Upper lobe of left lung (tissue), 6 donors: Measurements from ENCODE around the gene WBP1L. TPM values are rescaled to one million over a fixed set of nuclear protein-coding genes. Genes with fewer than 3 reads are reported as not detected.
A peak's percentile ranks its signal among the peaks of the same experiment; 100 is the strongest.

Experiments used
- ATAC-seq, 2 donors: fragments of 200-7000 bp; cut with Tn5 transposase; one replicate each; pipeline ENCODE4 v1.9.1; 2022; ENCODE audit warnings: mild to moderate bottlenecking in 2 of 2, moderate library complexity in 2 of 2; ENCODE audit not compliant: low FRiP score in 2 of 2
- DNase-seq, 2 donors: peaks; one replicate each; pipeline ENCODE4 v3.0.0-alpha.2; 2019 to 2020
- H3K27ac ChIP-seq, 4 donors: fragments of 200-600 bp; sonication (generic); one replicate each; pipeline ENCODE4 v1.5.1; 2016 to 2019
- H3K27me3 ChIP-seq, 4 donors: fragments of 200-600 bp; sonication (generic); one replicate each; pipeline ENCODE4 v1.5.1; 2017 to 2019
- H3K36me3 ChIP-seq, 4 donors: fragments of 200-600 bp; sonication (generic); one replicate each; pipeline ENCODE4 v1.5.1; 2016 to 2019
- H3K4me1 ChIP-seq, 4 donors: fragments of 200-600 bp; sonication (generic); one replicate each; pipeline ENCODE4 v1.5.1; 2018 to 2019
- H3K4me3 ChIP-seq, 4 donors: fragments of 200-600 bp; sonication (generic); one replicate each; pipeline ENCODE4 v1.5.1; 2017 to 2019; ENCODE audit warnings: mild to moderate bottlenecking in 2 of 4, moderate library complexity in 1 of 4
- H3K9me3 ChIP-seq, 4 donors: fragments of 200-600 bp; sonication (generic); one replicate each; pipeline ENCODE4 v1.5.1; 2018 to 2019
- CTCF ChIP-seq, 6 experiments: fragments of 450-650 bp in 4 of 6; fragments of 200-600 bp in 2 of 6; sonication (generic) in 2 of 6; IDR thresholded peaks; one replicate each; pipeline ENCODE4 v1.5.1; 2016 to 2019; ENCODE audit warnings: antibody characterized with exemption in 6 of 6
- EP300 ChIP-seq, 4 donors: sonication (generic); formaldehyde crosslinking; IDR thresholded peaks; one replicate each; pipeline ENCODE4 v1.5.1; 2017; ENCODE audit warnings: antibody characterized with exemption in 4 of 4, control low read depth in 2 of 4
- POLR2A ChIP-seq, 4 donors: fragments of 450-650 bp; IDR thresholded peaks; one replicate each; pipeline ENCODE4 v1.5.1; 2016 to 2017; ENCODE audit warnings: antibody characterized with exemption in 4 of 4, mild to moderate bottlenecking in 2 of 4
- POLR2AphosphoS5 ChIP-seq, 2 donors: sonication (generic); formaldehyde crosslinking; IDR thresholded peaks; one replicate each; pipeline ENCODE4 v1.5.1; 2017; ENCODE audit warnings: antibody characterized with exemption in 2 of 2
- WGBS, 2 donors: methylation state at CpG; one replicate each; pipeline ENCODE4 v1.1.5; 2017 to 2018; 5-methylcytosine and 5-hydroxymethylcytosine counted together
- total RNA-seq, 6 donors: library from RNA; depleted of rRNA in 4 of 6; stranded (reverse); fragments of >200 nt in 4 of 6; gene quantifications; one replicate each; pipeline versions ENCODE4 v1.1.0 to v1.2.1, GENCODE V29; 2016 to 2021
- donor health status: DM: no; HTN: no; CAD: no; lungs with moderate emphysema.
- donor health status: DM: no; HTN: yes; CAD: no; lungs with severe emphysema.

WBP1L gene
- total RNA-seq, 6 donors from 2014 or later = 41.7 to 76.6 (median 54.7) TPM

GRCh38 chr10:102782673-102783551 is 39.2 kb downstream of the WBP1L start:
- Histone ChIP-seq H3K4me3 (no peak overlapping the region), H3K27ac (peak overlapping the region; percentile 78 to 89 (median 86)), H3K27me3 (no peaks in the 10 kb centered on the region), H3K4me1 (peaks cover 71 to 92% (median 78%) of the 10 kb centered on the region in 4 donors), H3K9me3 (no peaks in the 10 kb centered on the region), H3K36me3 (no peaks in the 10 kb centered on the region)
- WGBS, 2 donors = 26 to 34% methylated on average over 17 to 18 of the region's 18 CpGs
- peak in 1 of 2 donors; percentile 87 for DNase-seq
- TF ChIP-seq EP300 (IDR thresholded peaks at IDR 0.05) (peak; percentile 91 to 95 (median 93)), POLR2A (IDR thresholded peaks at IDR 0.05) (no peak), POLR2AphosphoS5 (IDR thresholded peaks at IDR 0.05) (peak; percentile 54 to 96)
- ATAC-seq = peak; percentile 76 to 83

GRCh38 chr10:102783568-102783967 is 39.8 kb downstream of the WBP1L start:
- no peak overlapping the region for H3K4me3 ChIP-seq
- peak overlapping the region; percentile 78 to 89 (median 86) for H3K27ac ChIP-seq
- peaks cover 67 to 87% (median 73%) of the 10 kb centered on the region in 4 donors for H3K4me1 ChIP-seq
- ATAC-seq = peak in 1 of 2 donors; percentile 6
- 18 to 38% methylated on average over 1 of the region's 1 CpG for WGBS, 2 donors
- no peaks in the 10 kb centered on the region for H3K36me3 ChIP-seq
- H3K27me3 ChIP-seq = no peaks in the 10 kb centered on the region
- no peaks in the 10 kb centered on the region for H3K9me3 ChIP-seq
- DNase-seq = no peak
- TF ChIP-seq EP300 (IDR thresholded peaks at IDR 0.05) (no peak), POLR2AphosphoS5 (IDR thresholded peaks at IDR 0.05) (no peak), POLR2A (IDR thresholded peaks at IDR 0.05) (no peak), CTCF (IDR thresholded peaks at IDR 0.05) (no peak)

- H3K36me3 ChIP-seq = peaks cover 0 to 3% (median 0%) of the 10 kb centered on the region in 4 donors
- peak in 1 of 2 donors; percentile 53 for ATAC-seq
- H3K27me3 ChIP-seq = no peaks in the 10 kb centered on the region
- peak overlapping the region; percentile 65 to 89 (median 78) for H3K27ac ChIP-seq
- H3K4me3 ChIP-seq = no peak overlapping the region
- no peaks in the 10 kb centered on the region for H3K9me3 ChIP-seq
- DNase-seq = peak in 1 of 2 donors; percentile 51
- H3K4me1 ChIP-seq = peaks cover 50 to 64% (median 56%) of the 10 kb centered on the region in 4 donors
- TF ChIP-seq EP300 (IDR thresholded peaks at IDR 0.05) (peak in 2 of 4 donors; percentile 16 to 54), POLR2AphosphoS5 (IDR thresholded peaks at IDR 0.05) (peak in 1 of 2 donors; percentile 72), CTCF (IDR thresholded peaks at IDR 0.05) (no peak)
- 20 to 23% methylated on average over 2 of the region's 2 CpGs for WGBS, 2 donors
Measured at GRCh38 chr10:102785818-102786217, 42.1 kb downstream of the WBP1L start.

- ATAC-seq = no peak
- peaks cover 18 to 43% (median 34%) of the 10 kb centered on the region in 4 donors for H3K4me1 ChIP-seq
- no peak overlapping the region for H3K27ac ChIP-seq
- H3K27me3 ChIP-seq = no peaks in the 10 kb centered on the region
- H3K36me3 ChIP-seq = peaks cover 0 to 3% (median 0%) of the 10 kb centered on the region in 4 donors
- no peak overlapping the region for H3K4me3 ChIP-seq
- H3K9me3 ChIP-seq = no peaks in the 10 kb centered on the region
- TF ChIP-seq CTCF (IDR thresholded peaks at IDR 0.05) = no peak
- no peak for TF ChIP-seq EP300 (IDR thresholded peaks at IDR 0.05)
- no peak for TF ChIP-seq POLR2AphosphoS5 (IDR thresholded peaks at IDR 0.05)
- TF ChIP-seq POLR2A (IDR thresholded peaks at IDR 0.05) = no peak
- no peak for DNase-seq
- 85 to 92% methylated on average over 8 of the region's 8 CpGs for WGBS, 2 donors
Measured at GRCh38 chr10:102791754-102792395, 48.1 kb downstream of the WBP1L start.
